ENCODE data around the gene PPP1R3C.

The PPP1R3C gene

GRCh38 chr10:91621483-91622113 lies 11.3 kb downstream of the PPP1R3C start:
- no peak for TF ChIP-seq CTCF (IDR thresholded peaks at IDR 0.05; ENCODE audit: poor library complexity, severe bottlenecking)
- no peak overlapping the region for H3K27ac ChIP-seq (ENCODE audit: poor library complexity, severe bottlenecking)
- no peaks in the 10 kb centered on the region for H3K27me3 ChIP-seq (ENCODE audit: insufficient read depth, poor library complexity, severe bottlenecking)
- H3K4me1 ChIP-seq (ENCODE audit: insufficient read depth, poor library complexity, severe bottlenecking) = peaks cover 17% of the 10 kb centered on the region
- H3K36me3 ChIP-seq (ENCODE audit: low read depth) = no peaks in the 10 kb centered on the region; the same call in 1 of the 2 replicates
- no peaks in the 10 kb centered on the region for H3K9me3 ChIP-seq (ENCODE audit: severe bottlenecking)
- ATAC-seq (ENCODE audit: low read depth) (no peak), DNase-seq (ENCODE audit: low spot score) (no peak)
- no peak overlapping the region for H3K4me3 ChIP-seq (ENCODE audit: severe bottlenecking)

- no peaks in the 10 kb centered on the region for H3K36me3 ChIP-seq (ENCODE audit: low read depth)
- H3K4me1 ChIP-seq (ENCODE audit: insufficient read depth, poor library complexity, severe bottlenecking) = peaks cover 47% of the 10 kb centered on the region
- ATAC-seq (ENCODE audit: low read depth) (peak; percentile 60), DNase-seq (ENCODE audit: low spot score) (no peak)
- H3K9me3 ChIP-seq (ENCODE audit: severe bottlenecking) = no peaks in the 10 kb centered on the region
- no peaks in the 10 kb centered on the region for H3K27me3 ChIP-seq (ENCODE audit: insufficient read depth, poor library complexity, severe bottlenecking)
- peak overlapping the region; percentile 90 for H3K27ac ChIP-seq (ENCODE audit: poor library complexity, severe bottlenecking)
- H3K4me3 ChIP-seq (ENCODE audit: severe bottlenecking) = no peak overlapping the region
- no peak for TF ChIP-seq CTCF (IDR thresholded peaks at IDR 0.05; ENCODE audit: poor library complexity, severe bottlenecking)
These were observed 15.7 kb downstream of the PPP1R3C start for GRCh38 chr10:91617072-91617609.

GRCh38 chr10:91616137-91616536 lies 16.7 kb downstream of the PPP1R3C start:
- DNase-seq (ENCODE audit: low spot score) = no peak
- no peak for ATAC-seq (ENCODE audit: low read depth)
- Histone ChIP-seq H3K4me3 (ENCODE audit: severe bottlenecking) (no peak overlapping the region), H3K9me3 (ENCODE audit: severe bottlenecking) (no peaks in the 10 kb centered on the region), H3K27me3 (ENCODE audit: insufficient read depth, poor library complexity, severe bottlenecking) (no peaks in the 10 kb centered on the region), H3K27ac (ENCODE audit: poor library complexity, severe bottlenecking) (peak overlapping the region; percentile 90), H3K4me1 (ENCODE audit: insufficient read depth, poor library complexity, severe bottlenecking) (peaks cover 47% of the 10 kb centered on the region), H3K36me3 (ENCODE audit: low read depth) (no peaks in the 10 kb centered on the region)
- no peak for TF ChIP-seq CTCF (IDR thresholded peaks at IDR 0.05; ENCODE audit: poor library complexity, severe bottlenecking)

GRCh38 chr10:91614225-91614624 lies 18.6 kb downstream of the PPP1R3C start:
- Histone ChIP-seq H3K36me3 (ENCODE audit: low read depth) (no peaks in the 10 kb centered on the region), H3K27me3 (ENCODE audit: insufficient read depth, poor library complexity, severe bottlenecking) (no peaks in the 10 kb centered on the region), H3K9me3 (ENCODE audit: severe bottlenecking) (no peaks in the 10 kb centered on the region), H3K27ac (ENCODE audit: poor library complexity, severe bottlenecking) (peak overlapping the region; percentile 90), H3K4me1 (ENCODE audit: insufficient read depth, poor library complexity, severe bottlenecking) (peaks cover 50% of the 10 kb centered on the region), H3K4me3 (ENCODE audit: severe bottlenecking) (no peak overlapping the region)
- ATAC-seq (ENCODE audit: low read depth) (peak; percentile 5; the same call in 1 of the 3 replicates), DNase-seq (ENCODE audit: low spot score) (no peak)
- no peak for TF ChIP-seq CTCF (IDR thresholded peaks at IDR 0.05; ENCODE audit: poor library complexity, severe bottlenecking)

Data from RWPE2 (cell line).